Thyroid gland (tissue), 4 donors: ENCODE results near the gene F10. TPM values are rescaled to one million over a fixed set of nuclear protein-coding genes. Genes with fewer than 3 reads are reported as not detected.
A peak's percentile ranks its signal among the peaks of the same experiment; 100 is the strongest.

Source experiments
- DNase-seq, 2 donors: peaks; one replicate each; pipeline ENCODE4 v3.0.0-alpha.2; 2019
- H3K27ac ChIP-seq, 3 donors: fragments of 200-600 bp; sonication (generic); 1 replicate in 2 of 3; 2 replicates in 1 of 3; pipeline ENCODE4 v1.5.1; 2016 to 2019; ENCODE audit warnings: mild to moderate bottlenecking in 1 of 3, moderate library complexity in 1 of 3
- H3K27me3 ChIP-seq: fragments of 200-600 bp; sonication (generic); one replicate; pipeline ENCODE4 v1.5.1; 2019
- H3K36me3 ChIP-seq, 2 donors: fragments of 200-600 bp; sonication (generic); one replicate each; pipeline ENCODE4 v1.5.1; 2016 to 2019
- H3K4me1 ChIP-seq, 2 donors: fragments of 200-600 bp; sonication (generic); one replicate each; pipeline ENCODE4 v1.5.1; 2017 to 2019
- H3K4me3 ChIP-seq, 3 donors: fragments of 200-600 bp; sonication (generic); replicated peaks in 1 of 3; 1 replicate in 2 of 3; 2 replicates in 1 of 3; pipeline ENCODE4 v1.5.1; 2016; ENCODE audit warnings: mild to moderate bottlenecking in 1 of 3
- H3K9me3 ChIP-seq: fragments of 200-600 bp; sonication (generic); one replicate; pipeline ENCODE4 v1.5.1; 2017
- CTCF ChIP-seq, 6 experiments: fragments of 200-600 bp in 3 of 6; fragments of 450-650 bp in 3 of 6; sonication (generic) in 3 of 6; IDR thresholded peaks; one replicate each; pipeline ENCODE4 v1.5.1; 2016 to 2019; ENCODE audit warnings: antibody characterized with exemption in 6 of 6, mild to moderate bottlenecking in 2 of 6, inconsistent platforms in 1 of 6, moderate library complexity in 1 of 6
- POLR2A ChIP-seq, 2 donors: fragments of 450-650 bp; IDR thresholded peaks; one replicate each; pipeline ENCODE4 v1.6.1; 2017; ENCODE audit warnings: antibody characterized with exemption in 2 of 2, mild to moderate bottlenecking in 2 of 2, moderate library complexity in 1 of 2
- WGBS, 2 donors: methylation state at CpG; one replicate each; pipeline ENCODE4 v1.1.5; 2017; 5-methylcytosine and 5-hydroxymethylcytosine counted together
- intact Hi-C: fragments of 100-400 bp; cut with DNase I; formaldehyde crosslinking; loops from one replicate; pipeline ENCODE4 v1.15.1; 2023
- total RNA-seq, 4 donors: library from RNA; depleted of rRNA; stranded (reverse); fragments of >200 nt; gene quantifications; one replicate each; pipeline ENCODE4 v1.2.3, GENCODE V29; 2016

The F10 gene
- total RNA-seq, 4 donors from 2014 or later: 4.0 to 19.9 (median 7.0) TPM

- Histone ChIP-seq H3K36me3 (peaks cover 6 to 8% of the 10 kb centered on the region in 2 donors), H3K4me3 (no peak overlapping the region), H3K27me3 (no peaks in the 10 kb centered on the region), H3K4me1 (peaks cover 14% of the 10 kb centered on the region in 2 donors), H3K9me3 (no peaks in the 10 kb centered on the region), H3K27ac (no peak overlapping the region)
- WGBS, 2 donors: 79 to 87% methylated on average over 5 of the region's 5 CpGs
- intact Hi-C loops: no loop called here
- no peak for DNase-seq
- TF ChIP-seq CTCF (IDR thresholded peaks at IDR 0.05) (no peak), POLR2A (IDR thresholded peaks at IDR 0.05) (no peak)
These were observed 47.9 kb downstream of the F10 start for GRCh38 chr13:113170511-113170910.

GRCh38 chr13:113171250-113172125, 48.9 kb downstream of the F10 start:
- TF ChIP-seq POLR2A (IDR thresholded peaks at IDR 0.05): no peak
- TF ChIP-seq CTCF (IDR thresholded peaks at IDR 0.05): no peak
- Histone ChIP-seq H3K4me3 (no peak overlapping the region), H3K27me3 (no peaks in the 10 kb centered on the region), H3K27ac (no peak overlapping the region), H3K9me3 (no peaks in the 10 kb centered on the region), H3K4me1 (peaks cover 14% of the 10 kb centered on the region in 2 donors), H3K36me3 (peaks cover 10 to 15% of the 10 kb centered on the region in 2 donors)
- peak; percentile 62 to 63 for DNase-seq
- 62 to 63% methylated on average over 30 to 34 of the region's 34 CpGs for WGBS, 2 donors
- intact Hi-C loops: no loop called here

GRCh38 chr13:113172419-113172926, 49.9 kb downstream of the F10 start:
- no peaks in the 10 kb centered on the region for H3K27me3 ChIP-seq
- peaks cover 14% of the 10 kb centered on the region in 2 donors for H3K4me1 ChIP-seq
- intact Hi-C loops: no loop called here
- 93 to 96% methylated on average over 10 to 12 of the region's 13 CpGs for WGBS, 2 donors
- H3K36me3 ChIP-seq: peaks cover 19 to 25% of the 10 kb centered on the region in 2 donors
- no peak for TF ChIP-seq CTCF (IDR thresholded peaks at IDR 0.05)
- TF ChIP-seq POLR2A (IDR thresholded peaks at IDR 0.05): no peak
- DNase-seq: no peak
- no peak overlapping the region for H3K27ac ChIP-seq
- no peak overlapping the region for H3K4me3 ChIP-seq
- no peaks in the 10 kb centered on the region for H3K9me3 ChIP-seq

GRCh38 chr13:113176280-113176679, 53.7 kb downstream of the F10 start:
- 66 to 70% methylated on average over 5 of the region's 5 CpGs for WGBS, 2 donors
- no peak overlapping the region for H3K27ac ChIP-seq
- no peak for DNase-seq
- TF ChIP-seq POLR2A (IDR thresholded peaks at IDR 0.05) (no peak), CTCF (IDR thresholded peaks at IDR 0.05) (no peak)
- peaks cover 8% of the 10 kb centered on the region in 2 donors for H3K4me1 ChIP-seq
- H3K4me3 ChIP-seq: no peak overlapping the region
- H3K27me3 ChIP-seq: no peaks in the 10 kb centered on the region
- peaks cover 51 to 58% of the 10 kb centered on the region in 2 donors for H3K36me3 ChIP-seq
- intact Hi-C loops: no loop called here
- no peaks in the 10 kb centered on the region for H3K9me3 ChIP-seq

- TF ChIP-seq POLR2A (IDR thresholded peaks at IDR 0.05) (no peak), CTCF (IDR thresholded peaks at IDR 0.05) (no peak)
- H3K27ac ChIP-seq: no peak overlapping the region
- H3K9me3 ChIP-seq: no peaks in the 10 kb centered on the region
- H3K27me3 ChIP-seq: no peaks in the 10 kb centered on the region
- intact Hi-C loops: no loop called here
- WGBS, 2 donors: 95 to 98% methylated on average over 14 of the region's 14 CpGs
- no peak overlapping the region for H3K4me3 ChIP-seq
- peaks cover 51 to 58% of the 10 kb centered on the region in 2 donors for H3K36me3 ChIP-seq
- H3K4me1 ChIP-seq: peaks cover 2 to 3% of the 10 kb centered on the region in 2 donors
- DNase-seq: no peak
These were observed 54.2 kb downstream of the F10 start for GRCh38 chr13:113176822-113177221.
